Measurements from ENCODE around the gene CDK13.
"Not testable (repeated sequence)": the region's sequence is repeated elsewhere in the genome, so short reads cannot be mapped to it uniquely, and the experiment has no call there.

CDK13 gene

GRCh38 chr7:39949971-39950472 is at the start of gene CDK13:
TSS of gene CDK13 (plus strand) at chr7:39950256. CDS start at chr7:39950642, 386 bp downstream.
- FAIRE-seq, result no peak

GRCh38 chr7:39904077-39904486 is 46.0 kb upstream of the CDK13 start:
- FAIRE-seq, result no peak

- no peak for FAIRE-seq
Observed at GRCh38 chr7:39908141-39908540, 41.9 kb upstream of the CDK13 start.

GRCh38 chr7:39908973-39909372 is 41.1 kb upstream of the CDK13 start:
- FAIRE-seq, result no peak

- no peak for FAIRE-seq
Observed at GRCh38 chr7:39909526-39909925, 40.5 kb upstream of the CDK13 start.

GRCh38 chr7:39910108-39910869 is 39.8 kb upstream of the CDK13 start:
- no peak for FAIRE-seq

- no peak for FAIRE-seq
Observed at GRCh38 chr7:39911167-39911566, 38.9 kb upstream of the CDK13 start.

- not testable (repeated sequence) for FAIRE-seq
Observed at GRCh38 chr7:39915847-39916246, 34.2 kb upstream of the CDK13 start.

GRCh38 chr7:39919646-39920045 is 30.4 kb upstream of the CDK13 start:
- no peak for FAIRE-seq

- FAIRE-seq, result no peak
Observed at GRCh38 chr7:39921506-39922175, 28.4 kb upstream of the CDK13 start.

- no peak for FAIRE-seq
Observed at GRCh38 chr7:39922580-39922979, 27.5 kb upstream of the CDK13 start.

- no peak for FAIRE-seq
Observed at GRCh38 chr7:39923091-39923490, 27.0 kb upstream of the CDK13 start.

GRCh38 chr7:39924122-39924521 is 25.9 kb upstream of the CDK13 start:
- FAIRE-seq, result no peak

- FAIRE-seq, result no peak
Observed at GRCh38 chr7:39926111-39926510, 23.9 kb upstream of the CDK13 start.

- no peak for FAIRE-seq
Observed at GRCh38 chr7:39927018-39927417, 23.0 kb upstream of the CDK13 start.

- no peak for FAIRE-seq
Observed at GRCh38 chr7:39934132-39934531, 15.9 kb upstream of the CDK13 start.

- no peak for FAIRE-seq
Observed at GRCh38 chr7:39936761-39937160, 13.3 kb upstream of the CDK13 start.

- no peak for FAIRE-seq
Observed at GRCh38 chr7:39937366-39938153, 12.5 kb upstream of the CDK13 start.

GRCh38 chr7:39942883-39943282 is 7.2 kb upstream of the CDK13 start:
- FAIRE-seq, result no peak

GRCh38 chr7:39946693-39947092 is 3.4 kb upstream of the CDK13 start:
- FAIRE-seq, result no peak

GRCh38 chr7:39948375-39948955 is 1.6 kb upstream of the CDK13 start:
- FAIRE-seq, result no peak

- peak; percentile 99 for FAIRE-seq
Observed at GRCh38 chr7:39948956-39949928, 814 bp upstream of the CDK13 start.
